Common myeloid progenitor, CD34-positive (primary cell): ENCODE results near the gene TECTB.

ENCODE experiments used
- CTCF ChIA-PET: fragments of 350-600 bp; sonication (Branson Sonifier 250); formaldehyde crosslinking; loops from one replicate; lab custom pipeline; 2021; ENCODE audit warnings: antibody characterized with exemption; lab: Charles Lee
- POLR2A ChIA-PET: fragments of 350-600 bp; sonication (Branson Sonifier 250); formaldehyde crosslinking; loops from one replicate; lab custom pipeline; 2021; ENCODE audit warnings: antibody characterized with exemption; lab: Charles Lee
- DNase-seq, 3 donors: peaks; one replicate each; pipeline versions ENCODE4 v3.0.0 to v3.0.0-alpha.2; 2013
- H3K27ac ChIP-seq, 2 experiments: 1 replicate in 1 of 2; 2 replicates in 1 of 2; pipeline ENCODE4 v1.7.0; 2013; ENCODE audit warnings: inconsistent platforms in 2 of 2, low read length in 2 of 2, mild to moderate bottlenecking in 2 of 2, low read depth in 1 of 2, moderate library complexity in 1 of 2; ENCODE audit not compliant: severe bottlenecking in 2 of 2, insufficient read depth in 1 of 2, poor library complexity in 1 of 2
- H3K27me3 ChIP-seq, 5 experiments: replicated peaks in 2 of 5; 1 replicate in 3 of 5; 2 replicates in 2 of 5; pipeline versions ENCODE4 v1.6.1 to v1.7.0; 2013; ENCODE audit warnings: low read length in 4 of 5, mild to moderate bottlenecking in 2 of 5, moderate library complexity in 2 of 5, inconsistent platforms in 1 of 5; ENCODE audit not compliant: insufficient read depth in 5 of 5, control insufficient read depth in 4 of 5
- H3K36me3 ChIP-seq, 4 experiments: 1 replicate in 2 of 4; 2 replicates in 2 of 4; pipeline versions ENCODE4 v1.6.1 to v1.7.0; 2013; ENCODE audit warnings: low read length in 3 of 4, control low read depth in 1 of 4, mild to moderate bottlenecking in 1 of 4; ENCODE audit not compliant: control insufficient read depth in 4 of 4, insufficient read depth in 4 of 4
- H3K4me1 ChIP-seq, 4 experiments: 1 replicate in 3 of 4; 2 replicates in 1 of 4; pipeline versions ENCODE4 v1.6.1 to v1.7.1; 2013; ENCODE audit warnings: low read length in 3 of 4, mild to moderate bottlenecking in 3 of 4, control low read depth in 1 of 4, inconsistent platforms in 1 of 4, moderate library complexity in 1 of 4; ENCODE audit not compliant: control insufficient read depth in 4 of 4, insufficient read depth in 4 of 4; ENCODE audit errors: control extremely low read depth in 1 of 4
- H3K4me3 ChIP-seq, 7 experiments: 1 replicate in 4 of 7; 2 replicates in 3 of 7; pipeline versions ENCODE4 v1.5.1 to v1.7.0; 2013; ENCODE audit warnings: mild to moderate bottlenecking in 7 of 7, low read length in 6 of 7, moderate library complexity in 6 of 7, inconsistent platforms in 2 of 7, low read depth in 2 of 7, control low read depth in 1 of 7; ENCODE audit not compliant: insufficient read depth in 4 of 7, control insufficient read depth in 1 of 7; ENCODE audit errors: extremely low read depth in 1 of 7
- H3K9me3 ChIP-seq, 5 experiments: 1 replicate in 4 of 5; 2 replicates in 1 of 5; pipeline versions ENCODE4 v1.6.1 to v1.7.1; 2013; ENCODE audit warnings: low read length in 4 of 5, mild to moderate bottlenecking in 2 of 5, inconsistent platforms in 1 of 5, low read depth in 1 of 5, moderate library complexity in 1 of 5; ENCODE audit not compliant: control insufficient read depth in 4 of 5, insufficient read depth in 2 of 5; ENCODE audit errors: control extremely low read depth in 1 of 5
- WGBS: methylation state at CpG from one replicate; pipeline ENCODE4 v1.1.5; 2013; ENCODE audit not compliant: insufficient coverage; 5-methylcytosine and 5-hydroxymethylcytosine counted together

TECTB gene

DNA sequence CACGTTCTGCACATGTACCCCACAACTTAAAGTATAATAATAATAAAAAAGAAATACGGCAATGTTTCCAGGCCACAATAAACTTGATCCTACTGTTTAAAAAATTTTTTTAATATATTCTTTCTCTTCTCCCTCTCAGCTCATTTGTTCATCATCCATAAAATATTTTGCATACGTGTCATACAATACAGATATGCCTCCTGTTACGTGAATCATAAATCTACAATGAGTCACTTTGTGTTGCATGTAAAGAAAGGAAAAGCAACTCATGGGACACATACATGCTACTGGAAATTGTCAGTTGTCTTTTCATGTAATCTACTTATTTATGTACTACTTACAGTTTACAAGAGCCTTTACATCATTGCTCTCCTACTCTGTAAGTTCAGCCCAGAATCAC lies 1.1 kb upstream of the TECTB start:
- Histone ChIP-seq H3K4me3 (no peak overlapping the region), H3K4me1 (no peaks in the 10 kb centered on the region), H3K9me3 (no peaks in the 10 kb centered on the region), H3K27ac (no peak overlapping the region), H3K36me3 (no peaks in the 10 kb centered on the region), H3K27me3 (peaks cover 0 to 12% (median 2%) of the 10 kb centered on the region in 5 experiments)
- no peak for DNase-seq
- POLR2A ChIA-PET, result no interaction called here
- CTCF ChIA-PET, result no interaction called here
- WGBS, result no CpG with 5 or more reads among the region's 4 CpGs

DNA sequence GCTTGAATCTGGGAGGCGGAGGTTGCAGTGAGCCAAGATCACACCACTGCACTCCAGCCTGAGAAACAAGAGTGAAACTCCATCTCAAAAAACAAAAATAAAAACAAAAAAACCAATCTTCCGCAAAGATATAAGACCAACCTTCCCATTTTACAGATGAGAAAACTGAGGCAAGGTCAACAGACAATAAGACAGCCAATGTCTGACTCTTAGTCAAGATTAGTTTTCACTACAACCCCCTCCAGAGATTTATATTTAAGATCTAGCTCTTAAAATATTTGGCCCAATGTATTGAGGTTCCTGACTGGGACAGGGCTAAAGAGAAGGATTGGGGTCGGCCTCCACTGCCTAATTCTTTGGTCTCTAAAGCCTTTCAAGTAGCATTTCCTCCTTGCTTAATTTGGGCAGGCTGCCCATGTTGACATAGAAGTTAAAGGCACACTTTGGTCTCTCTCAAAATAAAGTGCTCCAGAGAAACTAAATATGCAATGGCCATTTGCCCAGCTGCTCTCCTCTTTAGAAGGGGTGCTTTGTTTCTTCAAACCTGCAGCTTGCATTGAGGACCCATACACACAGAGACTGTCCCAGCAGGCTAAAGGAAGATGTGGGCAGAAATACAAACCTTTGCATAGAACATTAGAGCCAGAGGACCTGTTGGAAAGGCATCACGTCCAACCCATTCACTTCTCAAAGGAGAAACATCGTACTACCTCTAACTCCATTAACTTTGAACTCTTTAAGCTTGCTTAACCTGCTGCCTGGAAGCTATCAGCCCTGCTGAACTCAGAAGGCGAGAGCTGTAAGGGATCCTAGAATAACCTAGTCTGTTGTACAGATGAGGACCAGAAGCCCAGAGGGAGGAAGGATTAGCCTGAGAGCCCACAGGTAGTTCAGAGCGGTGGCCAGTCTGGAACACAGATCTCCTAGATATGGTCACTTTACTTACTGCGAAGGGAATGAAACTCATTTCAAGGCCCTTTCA lies 3.9 kb downstream of the TECTB start:
- Histone ChIP-seq H3K4me1 (no peaks in the 10 kb centered on the region), H3K4me3 (no peak overlapping the region), H3K27me3 (peaks cover 0 to 10% (median 1%) of the 10 kb centered on the region in 5 experiments), H3K36me3 (no peaks in the 10 kb centered on the region), H3K27ac (no peak overlapping the region), H3K9me3 (no peaks in the 10 kb centered on the region)
- CTCF ChIA-PET, result no interaction called here
- POLR2A ChIA-PET, result no interaction called here
- WGBS, result 94% methylated on average over 6 of the region's 8 CpGs
- no peak for DNase-seq

DNA sequence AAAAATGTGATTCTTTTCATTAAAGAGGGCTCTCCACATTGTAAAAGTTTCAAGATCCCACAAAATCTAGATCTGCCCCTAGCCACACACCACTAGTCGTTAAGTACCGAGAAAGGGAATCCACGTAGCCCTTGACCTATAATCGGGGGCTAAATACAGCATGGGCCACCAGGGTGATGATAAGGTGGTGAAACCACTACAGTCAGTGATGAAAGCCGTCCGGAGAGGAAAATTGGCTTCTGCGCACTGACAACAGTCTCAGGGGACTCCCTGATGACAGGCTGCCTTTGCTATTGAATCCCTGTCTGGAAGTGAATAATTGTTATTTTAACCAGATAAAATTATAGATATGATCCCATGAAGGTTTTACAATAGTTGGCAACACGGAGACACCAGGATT lies 4.6 kb downstream of the TECTB start:
- no peaks in the 10 kb centered on the region for H3K9me3 ChIP-seq
- peaks cover 0 to 10% (median 1%) of the 10 kb centered on the region in 5 experiments for H3K27me3 ChIP-seq
- no peak overlapping the region for H3K27ac ChIP-seq
- ChIA-PET CTCF (no interaction called here), POLR2A (no interaction called here)
- no peak for DNase-seq
- H3K4me3 ChIP-seq, result no peak overlapping the region
- no peaks in the 10 kb centered on the region for H3K36me3 ChIP-seq
- no peaks in the 10 kb centered on the region for H3K4me1 ChIP-seq
- WGBS, result 100% methylated on average over 2 of the region's 8 CpGs

DNA sequence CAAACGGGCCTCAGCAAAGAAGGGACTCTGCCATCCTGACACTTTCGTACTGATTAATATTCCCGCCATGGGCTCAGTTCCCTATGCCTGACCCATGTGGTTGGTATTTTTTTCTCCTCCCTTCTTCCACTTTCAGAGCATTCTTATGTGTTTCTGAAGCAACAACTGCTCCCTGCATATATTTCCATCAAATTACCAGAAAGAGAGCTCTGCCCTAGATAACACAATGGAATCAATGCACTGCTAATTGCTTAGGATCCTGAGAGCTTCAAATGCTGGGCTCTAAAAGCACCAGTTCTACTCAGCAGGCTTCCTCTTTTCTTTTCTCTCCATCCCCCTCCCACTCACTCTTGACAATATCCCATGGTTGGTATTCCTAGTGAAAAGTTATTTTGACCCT lies 5.3 kb downstream of the TECTB start:
- Histone ChIP-seq H3K36me3 (no peaks in the 10 kb centered on the region), H3K9me3 (no peaks in the 10 kb centered on the region), H3K4me3 (no peak overlapping the region), H3K27ac (no peak overlapping the region), H3K4me1 (no peaks in the 10 kb centered on the region), H3K27me3 (peaks cover 0 to 8% (median 1%) of the 10 kb centered on the region in 5 experiments)
- ChIA-PET POLR2A (no interaction called here), CTCF (no interaction called here)
- WGBS, result 95% methylated on average over 3 of the region's 3 CpGs
- no peak for DNase-seq

DNA sequence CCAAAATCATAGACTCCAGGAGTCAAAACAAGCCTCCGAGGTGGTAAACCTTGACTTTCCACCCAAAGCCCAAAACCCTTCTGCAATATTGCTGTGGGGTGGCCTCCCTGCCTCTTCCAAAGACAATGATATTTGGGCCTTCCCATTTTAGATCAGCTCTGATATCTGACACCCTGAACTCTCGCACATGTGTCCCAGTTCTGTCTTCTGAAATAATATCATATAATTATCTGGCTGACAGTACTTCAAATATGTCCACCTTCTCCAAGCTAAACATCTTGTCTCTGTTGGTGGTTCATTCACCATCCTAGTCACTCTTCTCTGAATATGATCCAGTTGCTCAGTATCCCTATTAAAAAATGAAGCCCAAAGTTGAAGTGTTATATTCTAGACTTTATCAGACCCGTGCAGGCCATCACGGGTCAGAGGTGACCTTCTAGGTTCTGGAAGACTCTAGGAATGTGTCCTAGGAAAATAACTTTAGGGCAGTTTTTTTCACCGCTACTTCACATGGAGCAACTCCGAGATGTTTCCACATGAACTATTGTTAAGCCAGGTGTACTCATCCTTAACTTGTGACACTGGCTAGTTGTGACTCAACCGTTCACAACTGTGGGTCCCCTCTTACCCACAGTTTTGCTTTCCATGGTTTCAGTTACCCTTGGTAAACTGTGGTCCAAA lies 6.3 kb downstream of the TECTB start:
- Histone ChIP-seq H3K4me3 (no peak overlapping the region), H3K4me1 (no peaks in the 10 kb centered on the region), H3K36me3 (no peaks in the 10 kb centered on the region), H3K9me3 (no peaks in the 10 kb centered on the region), H3K27ac (no peak overlapping the region), H3K27me3 (peaks cover 0 to 9% (median 2%) of the 10 kb centered on the region in 5 experiments)
- ChIA-PET CTCF (interaction anchor here (0.9 kb wide), 1 partner anchor 18 kb away, joined by 3 read pairs; no protein-coding TSS in a partner anchor), POLR2A (no interaction called here)
- WGBS, result 98% methylated on average over 6 of the region's 7 CpGs
- no peak for DNase-seq

DNA sequence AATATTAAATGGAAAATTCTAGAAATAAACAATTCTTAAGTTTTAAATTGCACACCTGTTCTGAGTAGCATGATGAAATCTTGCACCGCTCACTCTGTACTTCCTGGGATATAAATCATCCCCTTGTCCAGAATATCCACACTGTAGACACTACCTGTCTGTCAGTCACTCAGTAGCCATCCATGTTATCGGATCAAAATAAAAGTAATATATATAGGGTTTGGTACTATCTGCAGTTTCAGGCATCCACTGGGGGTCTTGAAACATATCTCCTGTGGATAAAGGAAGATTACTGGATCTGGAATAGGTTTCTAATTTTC lies 6.8 kb downstream of the TECTB start:
- no peak for DNase-seq
- Histone ChIP-seq H3K4me1 (no peaks in the 10 kb centered on the region), H3K36me3 (no peaks in the 10 kb centered on the region), H3K4me3 (no peak overlapping the region), H3K27me3 (peaks cover 0 to 9% (median 2%) of the 10 kb centered on the region in 5 experiments), H3K9me3 (no peaks in the 10 kb centered on the region), H3K27ac (no peak overlapping the region)
- WGBS, result 83% methylated on average over 1 of the region's 2 CpGs
- ChIA-PET CTCF (no interaction called here), POLR2A (no interaction called here)

DNA sequence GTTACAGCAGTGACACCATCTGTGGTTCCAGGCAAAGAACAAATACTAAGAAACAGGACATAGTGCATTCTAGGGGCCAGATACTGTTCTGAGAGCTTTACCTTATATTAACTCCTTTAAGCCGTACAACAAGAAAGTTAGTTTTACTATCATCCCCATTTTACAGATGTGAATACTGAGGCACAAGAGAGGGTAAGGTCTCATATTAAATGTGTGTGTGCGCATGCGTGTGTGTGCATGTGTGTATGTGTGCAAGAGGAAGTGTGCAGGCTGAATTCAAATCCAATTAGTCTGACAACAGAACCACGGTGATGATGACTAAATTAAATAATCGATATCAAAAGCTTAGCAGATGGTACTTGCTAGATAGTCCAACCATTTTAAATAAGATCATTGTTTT lies 11.0 kb downstream of the TECTB start:
- Histone ChIP-seq H3K9me3 (no peaks in the 10 kb centered on the region), H3K27ac (no peak overlapping the region), H3K4me3 (no peak overlapping the region), H3K4me1 (no peaks in the 10 kb centered on the region), H3K36me3 (no peaks in the 10 kb centered on the region), H3K27me3 (peaks cover 0 to 15% (median 3%) of the 10 kb centered on the region in 5 experiments)
- 100% methylated on average over 1 of the region's 5 CpGs for WGBS
- ChIA-PET CTCF (interaction anchor here (1.0 to 1.7 kb wide), 3 partner anchors 11 to 156 kb away, joined by 3 to 6 read pairs (median 3); no protein-coding TSS in a partner anchor), POLR2A (no interaction called here)
- no peak for DNase-seq
